OCI-LY3 (cell line): Measurements from ENCODE around the gene NEK3.
"Not testable (repeated sequence)": the region's sequence is repeated elsewhere in the genome, so short reads cannot be mapped to it uniquely, and the experiment has no call there.

ENCODE experiments used
- H2AFZ ChIP-seq: fragments of 200-600, 300-600 bp; shearing (Covaris generic); 2 replicates; pipeline ENCODE4 v1.6.0; 2014; ENCODE audit warnings: antibody characterized with exemption, low read depth, low read length
- H3K27ac ChIP-seq: fragments of 200-600, 300-600 bp; sonication (generic); 2 replicates; pipeline ENCODE4 v1.5.1; 2014; ENCODE audit warnings: mild to moderate bottlenecking, low read length, moderate library complexity, mixed read lengths
- H3K27me3 ChIP-seq: fragments of 200-600, 300-600 bp; sonication (generic); 2 replicates; pipeline ENCODE4 v1.6.1; 2014; ENCODE audit warnings: low read depth, low read length, mixed read lengths
- H3K36me3 ChIP-seq: fragments of 200-600, 300-600 bp; sonication (generic); replicated peaks from 2 replicates; pipeline ENCODE3; 2014; ENCODE audit warnings: low read depth, low read length, mixed read lengths
- H3K4me1 ChIP-seq: fragments of 300-600, 200-600 bp; sonication (generic); 2 replicates; pipeline ENCODE4 v1.6.1; 2014; ENCODE audit warnings: low read length, mixed read lengths
- H3K4me2 ChIP-seq: fragments of 200-600, 300-600 bp; sonication (generic); 2 replicates; pipeline ENCODE4 v1.6.1; 2014; ENCODE audit warnings: low read length, mixed read lengths
- H3K4me3 ChIP-seq: fragments of 300-600, 200-600 bp; sonication (generic); 2 replicates; pipeline ENCODE4 v1.5.1; 2014; ENCODE audit warnings: antibody characterized with exemption, mild to moderate bottlenecking, low read length, moderate library complexity
- H3K79me2 ChIP-seq: fragments of 300-600, 200-600 bp; shearing (Covaris generic); 2 replicates; pipeline ENCODE4 v1.6.1; 2014; ENCODE audit warnings: mild to moderate bottlenecking, low read length, mixed read lengths
- H3K9ac ChIP-seq: fragments of 300-600, 200-600 bp; shearing (Covaris generic); 2 replicates; pipeline ENCODE4 v1.6.0; 2014; ENCODE audit warnings: mild to moderate bottlenecking, low read length, moderate library complexity
- H3K9me3 ChIP-seq: fragments of 200-600, 300-600 bp; shearing (Covaris generic); 2 replicates; pipeline ENCODE4 v1.6.1; 2014; ENCODE audit warnings: low read length, mixed read lengths; ENCODE audit not compliant: insufficient read depth
- H4K20me1 ChIP-seq: fragments of 200-600, 300-600 bp; sonication (generic); 2 replicates; pipeline ENCODE4 v1.6.1; 2016; ENCODE audit warnings: low read length, mixed read lengths; ENCODE audit not compliant: insufficient read depth
- EZH2phosphoT487 ChIP-seq: fragments of 200-600 bp; shearing (Covaris generic); IDR thresholded peaks from 2 replicates; pipeline ENCODE4 v1.6.1; 2018; ENCODE audit warnings: antibody characterized with exemption, mixed run types, low read depth
- TF ChIP-seq, protein P1 (sequence below): fragments of 200-600, 300-600 bp; sonication (generic); IDR thresholded peaks from 2 replicates; pipeline ENCODE4 v1.5.1; 2014; ENCODE audit warnings: antibody characterized with exemption, low read length, low read depth

Gene NEK3

DNA sequence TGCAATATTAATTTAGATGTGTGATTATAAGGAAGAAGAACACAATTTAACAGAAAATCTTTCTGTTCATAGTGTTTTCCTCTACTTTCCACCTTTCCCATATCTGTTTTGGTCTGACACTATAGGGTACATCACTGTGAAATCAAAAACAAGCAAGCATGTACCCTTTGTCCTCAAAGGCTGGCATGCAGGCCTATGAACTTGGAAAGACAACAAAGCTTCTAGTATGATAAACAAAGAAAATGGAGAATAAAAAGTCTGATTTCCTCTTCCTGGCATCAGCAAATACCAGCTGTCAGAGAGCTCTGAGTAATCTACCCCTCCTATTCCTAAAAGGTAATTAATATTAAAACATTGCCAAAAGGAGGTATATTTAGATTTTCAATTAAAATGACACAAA, 5.6 kb upstream of the NEK3 start:
- Histone ChIP-seq H3K9ac (no peak overlapping the region), H3K4me1 (peaks cover under 1% of the 10 kb centered on the region; the same call in 1 of the 2 replicates), H3K27me3 (no peaks in the 10 kb centered on the region), H3K27ac (no peak overlapping the region), H3K79me2 (no peaks in the 10 kb centered on the region), H2AFZ (no peak overlapping the region), H4K20me1 (no peaks in the 10 kb centered on the region), H3K4me2 (no peak overlapping the region), H3K4me3 (no peak overlapping the region), H3K9me3 (no peaks in the 10 kb centered on the region), H3K36me3 (peaks cover 6% of the 10 kb centered on the region)
- TF ChIP-seq, protein P1, sequence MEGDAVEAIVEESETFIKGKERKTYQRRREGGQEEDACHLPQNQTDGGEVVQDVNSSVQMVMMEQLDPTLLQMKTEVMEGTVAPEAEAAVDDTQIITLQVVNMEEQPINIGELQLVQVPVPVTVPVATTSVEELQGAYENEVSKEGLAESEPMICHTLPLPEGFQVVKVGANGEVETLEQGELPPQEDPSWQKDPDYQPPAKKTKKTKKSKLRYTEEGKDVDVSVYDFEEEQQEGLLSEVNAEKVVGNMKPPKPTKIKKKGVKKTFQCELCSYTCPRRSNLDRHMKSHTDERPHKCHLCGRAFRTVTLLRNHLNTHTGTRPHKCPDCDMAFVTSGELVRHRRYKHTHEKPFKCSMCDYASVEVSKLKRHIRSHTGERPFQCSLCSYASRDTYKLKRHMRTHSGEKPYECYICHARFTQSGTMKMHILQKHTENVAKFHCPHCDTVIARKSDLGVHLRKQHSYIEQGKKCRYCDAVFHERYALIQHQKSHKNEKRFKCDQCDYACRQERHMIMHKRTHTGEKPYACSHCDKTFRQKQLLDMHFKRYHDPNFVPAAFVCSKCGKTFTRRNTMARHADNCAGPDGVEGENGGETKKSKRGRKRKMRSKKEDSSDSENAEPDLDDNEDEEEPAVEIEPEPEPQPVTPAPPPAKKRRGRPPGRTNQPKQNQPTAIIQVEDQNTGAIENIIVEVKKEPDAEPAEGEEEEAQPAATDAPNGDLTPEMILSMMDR = no peak
- TF ChIP-seq EZH2phosphoT487 = no peak

DNA sequence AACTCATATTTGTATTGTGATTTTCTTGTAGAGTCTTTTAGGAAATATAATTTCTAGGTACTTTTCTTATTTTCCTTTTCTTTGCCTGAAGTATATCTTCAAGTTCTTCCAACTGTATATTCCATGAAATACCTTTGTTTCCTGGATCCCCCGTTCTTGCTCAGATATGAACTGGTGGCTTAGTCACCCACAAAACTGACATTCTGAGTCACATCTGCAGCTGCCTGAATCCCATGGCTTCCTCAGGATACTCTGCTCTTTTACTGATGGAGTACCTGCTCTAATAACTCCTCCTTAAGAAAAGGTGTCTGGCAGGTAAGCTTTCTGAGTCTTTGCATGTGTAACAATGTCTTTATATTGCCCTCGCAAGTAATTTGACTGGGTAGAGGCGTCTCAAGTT, 4.5 kb upstream of the NEK3 start:
- H3K79me2 ChIP-seq, H3K27ac ChIP-seq, H2AFZ ChIP-seq, H3K4me2 ChIP-seq, H3K4me3 ChIP-seq, H3K9me3 ChIP-seq, H3K9ac ChIP-seq, H4K20me1 ChIP-seq, H3K4me1 ChIP-seq, H3K27me3 ChIP-seq, H3K36me3 ChIP-seq: not testable (repeated sequence)

DNA sequence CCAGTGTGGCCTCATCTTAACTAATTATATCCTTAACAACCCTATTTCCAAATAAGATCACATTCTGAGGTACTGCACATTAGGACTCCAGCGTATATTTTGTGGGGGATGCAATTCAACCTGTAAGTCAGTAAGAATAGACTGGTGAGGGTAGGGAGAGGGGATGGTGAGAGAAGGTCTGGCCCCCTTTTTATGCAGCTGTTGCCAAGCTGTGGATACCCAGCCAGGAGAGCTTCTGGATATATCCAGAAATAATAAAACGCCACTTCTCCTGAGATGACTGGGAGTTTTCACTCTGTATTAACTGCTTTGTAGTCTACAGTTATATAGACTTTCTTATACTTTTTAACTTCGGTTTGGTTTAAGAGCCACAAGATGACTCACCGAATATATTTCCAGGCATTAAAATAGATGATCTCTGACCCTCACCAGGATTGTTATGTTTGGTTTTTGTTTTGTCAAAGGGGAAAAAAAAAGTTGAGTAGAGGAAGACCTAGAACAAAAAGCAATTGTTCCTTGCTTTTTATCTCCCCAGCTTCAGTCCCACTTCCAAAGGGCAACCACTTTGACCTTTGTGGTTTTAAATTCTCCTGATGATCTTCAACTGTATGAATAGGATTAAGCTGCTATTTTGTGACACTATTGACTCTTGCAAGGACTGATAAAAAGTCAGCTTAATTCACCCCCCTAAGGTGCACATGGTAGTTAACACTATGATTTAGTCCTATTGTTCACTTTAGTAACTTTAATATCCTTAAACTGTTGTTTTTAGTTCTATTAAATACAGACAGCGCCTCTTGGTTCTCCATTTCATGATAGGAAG, 3.1 kb upstream of the NEK3 start:
- peaks cover 12% of the 10 kb centered on the region for H3K4me1 ChIP-seq
- H3K9me3 ChIP-seq = no peaks in the 10 kb centered on the region
- H3K4me2 ChIP-seq = no peak overlapping the region
- peaks cover 8% of the 10 kb centered on the region; the same call in 1 of the 2 replicates for H3K79me2 ChIP-seq
- no peaks in the 10 kb centered on the region for H3K36me3 ChIP-seq
- TF ChIP-seq, protein P1 = no peak
- no peak for TF ChIP-seq EZH2phosphoT487
- no peak overlapping the region for H3K9ac ChIP-seq
- no peaks in the 10 kb centered on the region for H3K27me3 ChIP-seq
- no peak overlapping the region for H3K27ac ChIP-seq
- H3K4me3 ChIP-seq = no peak overlapping the region
- no peak overlapping the region for H2AFZ ChIP-seq
- no peaks in the 10 kb centered on the region for H4K20me1 ChIP-seq

DNA sequence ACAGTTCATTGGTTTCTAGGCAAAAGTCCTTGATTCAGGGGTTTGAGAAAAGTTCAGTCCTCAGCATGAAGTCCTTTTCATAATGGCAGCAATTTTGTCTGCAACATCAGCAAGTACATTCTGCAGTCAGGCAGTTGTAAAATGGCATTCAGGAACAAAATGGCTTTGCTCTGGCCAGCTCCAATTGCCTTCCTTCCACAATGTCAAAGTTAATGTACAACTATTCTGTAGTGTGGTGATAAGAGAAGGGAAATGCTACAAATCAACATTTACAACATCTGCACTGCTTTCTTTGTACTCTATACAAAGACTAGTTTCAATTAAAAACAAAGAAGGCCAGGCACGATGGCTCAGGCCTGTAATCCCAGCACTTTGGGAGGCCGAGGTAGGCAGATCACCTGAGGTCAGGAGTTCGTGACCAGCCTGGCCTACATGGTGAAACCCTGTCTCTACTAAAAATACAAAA, 1.8 kb upstream of the NEK3 start:
- Histone ChIP-seq H3K4me1 (peaks cover 12% of the 10 kb centered on the region), H3K4me3 (no peak overlapping the region), H3K9ac (no peak overlapping the region), H3K27me3 (no peaks in the 10 kb centered on the region), H3K79me2 (peaks cover 8% of the 10 kb centered on the region; the same call in 1 of the 2 replicates), H3K9me3 (no peaks in the 10 kb centered on the region), H4K20me1 (no peaks in the 10 kb centered on the region), H3K4me2 (no peak overlapping the region), H3K36me3 (no peaks in the 10 kb centered on the region), H2AFZ (no peak overlapping the region), H3K27ac (no peak overlapping the region)
- TF ChIP-seq, protein P1 = no peak
- no peak for TF ChIP-seq EZH2phosphoT487
